GM18951 (cell line): ENCODE results near the gene NEDD9.

Source experiments
- POLR2A ChIP-seq: IDR thresholded peaks from 4 replicates; pipeline ENCODE4 v1.6.1; 2011; ENCODE audit warnings: mild to moderate bottlenecking; ENCODE audit not compliant: insufficient read length, insufficient read depth; ENCODE audit errors: extremely low read depth
- in situ Hi-C: fragments of 300-500 bp; cut with MboI; formaldehyde crosslinking; loops from one replicate; pipeline ENCODE4 v1.12.0; 2022; ENCODE audit warnings: low sequenced_read_pairs, mixed read lengths, inconsistent platforms; ENCODE audit not compliant: unreplicated experiment

The NEDD9 gene

GRCh38 chr6:11151488-11151887, 81.0 kb downstream of the NEDD9 start:
- TF ChIP-seq POLR2A, result no peak
- in situ Hi-C loops, result no loop called here

- no peak for TF ChIP-seq POLR2A
- in situ Hi-C loops, result loop anchor here (10.0 kb wide), 1 partner anchor 425 kb away; no protein-coding TSS in a partner anchor
Measured at GRCh38 chr6:11149551-11149950, 82.9 kb downstream of the NEDD9 start.

GRCh38 chr6:11146117-11146826, 86.2 kb downstream of the NEDD9 start:
- TF ChIP-seq POLR2A, result no peak
- in situ Hi-C loops, result loop anchor here (10.0 kb wide), 1 partner anchor 429 kb away; no protein-coding TSS in a partner anchor

- no peak for TF ChIP-seq POLR2A
- in situ Hi-C loops, result loop anchor here (10.0 kb wide), 1 partner anchor 430 kb away; no protein-coding TSS in a partner anchor
Measured at GRCh38 chr6:11144393-11144851, 88.0 kb downstream of the NEDD9 start.

- in situ Hi-C loops, result loop anchor here (10.0 kb wide), 1 partner anchor 431 kb away; no protein-coding TSS in a partner anchor
- TF ChIP-seq POLR2A, result no peak
Measured at GRCh38 chr6:11143394-11144371, 88.8 kb downstream of the NEDD9 start.

GRCh38 chr6:11142296-11143027, 90.0 kb downstream of the NEDD9 start:
- in situ Hi-C loops, result loop anchor here (10.0 kb wide), 1 partner anchor 432 kb away; no protein-coding TSS in a partner anchor
- no peak for TF ChIP-seq POLR2A

GRCh38 chr6:11141295-11141694, 91.2 kb downstream of the NEDD9 start:
- in situ Hi-C loops, result loop anchor here (10.0 kb wide), 1 partner anchor 434 kb away; no protein-coding TSS in a partner anchor
- TF ChIP-seq POLR2A, result no peak

GRCh38 chr6:11140056-11140455, 92.4 kb downstream of the NEDD9 start:
- TF ChIP-seq POLR2A, result no peak
- in situ Hi-C loops, result loop anchor here (10.0 kb wide), 1 partner anchor 435 kb away; no protein-coding TSS in a partner anchor

GRCh38 chr6:11139051-11139960, 93.2 kb downstream of the NEDD9 start:
- TF ChIP-seq POLR2A, result no peak
- in situ Hi-C loops, result no loop called here

GRCh38 chr6:11136809-11137208, 95.7 kb downstream of the NEDD9 start:
- in situ Hi-C loops, result no loop called here
- no peak for TF ChIP-seq POLR2A
